ENCODE results near the gene MS4A3.
"Not testable (repeated sequence)": the region's sequence is repeated elsewhere in the genome, so short reads cannot be mapped to it uniquely, and the experiment has no call there.

GRCh38 chr11:60071644-60072043, 15.2 kb downstream of the MS4A3 start:
- not testable (repeated sequence) for TF ChIP-seq CTCF, POLR2A, POLR2AphosphoS5, EP300 (IDR thresholded peaks at IDR 0.05)
